DMS153 treated with DMSO at 0.1 percent for 48 hours (cell line): ENCODE results near the gene AGPAT4.

Source experiments
- DNase-seq: peaks from one replicate; lab custom pipeline; 2025; ENCODE audit not compliant: unreplicated experiment; lab: John Stamatoyannopoulos, UW

The AGPAT4 gene

DNA sequence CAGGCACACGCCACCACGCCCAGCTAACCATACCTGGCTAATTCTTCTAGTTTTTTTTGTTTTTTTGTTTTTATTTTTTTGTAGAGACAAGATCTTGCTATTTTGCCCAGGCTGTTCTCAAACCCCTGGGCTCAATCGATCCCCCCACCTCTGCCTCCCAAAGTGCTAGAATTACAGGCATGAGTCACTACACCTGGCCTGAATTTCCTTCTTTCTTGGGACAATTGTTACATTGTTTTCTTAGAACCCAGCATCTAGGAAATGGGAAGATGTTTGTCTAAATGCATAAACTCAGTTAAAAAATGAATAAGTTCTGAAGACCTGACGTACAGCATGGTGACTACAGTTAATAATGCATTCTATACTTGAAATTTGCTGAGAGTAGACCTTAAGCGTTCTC, 10.8 kb upstream of the AGPAT4 start:
- DNase-seq, result no peak

DNA sequence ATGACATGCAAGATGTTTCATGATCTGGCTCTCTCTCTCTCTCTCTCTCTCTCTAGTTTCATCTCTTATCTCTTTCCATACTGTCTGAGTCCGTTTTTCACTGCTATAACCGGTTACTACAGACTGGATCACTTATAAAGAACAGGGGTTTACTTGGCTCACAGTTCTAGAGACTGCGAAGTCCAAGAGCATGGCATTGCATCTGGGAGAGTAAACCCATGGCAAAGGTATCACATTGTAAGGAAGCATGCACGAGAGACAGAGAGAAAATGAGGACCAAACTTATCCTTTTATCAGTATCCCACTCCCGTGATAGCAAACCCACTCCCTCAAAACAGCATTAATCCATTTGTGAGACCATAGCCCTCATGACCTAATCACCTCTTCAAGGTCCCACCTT, 7.2 kb upstream of the AGPAT4 start:
- no peak for DNase-seq

DNA sequence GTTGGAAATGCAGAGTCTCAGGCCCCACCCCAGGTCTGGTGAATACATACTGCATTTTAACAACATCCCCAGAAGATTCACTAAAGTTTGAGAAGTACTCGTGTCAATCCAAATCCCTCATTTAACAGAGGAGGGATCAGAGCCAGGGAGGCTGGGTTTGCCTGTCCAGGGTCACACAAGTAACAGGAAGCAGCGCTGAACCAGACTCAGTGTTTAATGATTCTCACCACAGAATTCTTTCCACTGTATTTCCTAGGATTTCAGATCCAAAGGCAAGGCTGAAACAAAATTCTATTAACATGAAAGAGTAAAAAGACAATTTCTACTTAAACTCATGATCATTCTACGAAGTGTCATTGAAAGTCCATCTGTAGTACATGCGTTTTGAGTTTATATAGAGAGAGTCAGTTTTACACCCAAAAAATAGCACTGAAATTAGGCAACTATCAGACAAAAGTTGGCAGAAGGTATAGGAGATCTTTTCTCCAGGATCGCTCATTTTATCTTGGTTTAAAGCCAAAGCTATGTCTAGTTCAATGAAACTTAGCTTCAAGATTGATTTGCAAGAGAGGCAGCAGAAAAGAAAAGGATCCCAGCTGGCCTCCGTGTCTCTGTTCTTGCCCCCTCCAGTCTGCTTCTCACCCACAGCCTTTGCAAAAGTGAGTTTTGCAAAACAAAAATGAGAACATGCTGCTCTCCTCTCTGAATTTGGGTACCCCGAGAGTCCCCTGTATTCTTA, 6.0 kb upstream of the AGPAT4 start:
- no peak for DNase-seq

DNA sequence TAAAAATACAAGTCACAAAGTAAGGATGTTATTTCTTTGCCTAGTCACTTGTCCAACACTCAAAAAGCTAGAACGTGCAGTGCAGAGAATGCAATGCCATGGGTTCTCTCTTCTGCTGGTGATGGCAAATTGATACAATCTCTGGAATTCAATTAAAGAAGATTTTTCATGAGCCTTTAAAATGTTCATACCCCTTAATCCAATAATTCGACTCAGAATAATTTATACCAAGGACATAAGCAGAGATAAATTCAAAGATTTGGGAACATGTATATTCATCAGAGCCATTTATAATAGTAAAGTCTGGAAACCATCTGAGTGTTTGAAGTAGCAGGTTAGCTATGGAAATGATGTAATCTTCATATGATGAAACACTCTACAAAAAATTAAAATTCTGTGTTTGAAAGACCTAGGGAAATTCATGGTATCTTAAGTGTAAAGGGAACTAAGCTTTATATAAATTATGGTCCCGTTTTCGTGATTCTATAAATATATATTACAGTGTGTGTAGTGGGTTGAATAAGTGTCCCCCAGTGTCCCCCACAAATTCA, 2.8 kb upstream of the AGPAT4 start:
- DNase-seq, result no peak

DNA sequence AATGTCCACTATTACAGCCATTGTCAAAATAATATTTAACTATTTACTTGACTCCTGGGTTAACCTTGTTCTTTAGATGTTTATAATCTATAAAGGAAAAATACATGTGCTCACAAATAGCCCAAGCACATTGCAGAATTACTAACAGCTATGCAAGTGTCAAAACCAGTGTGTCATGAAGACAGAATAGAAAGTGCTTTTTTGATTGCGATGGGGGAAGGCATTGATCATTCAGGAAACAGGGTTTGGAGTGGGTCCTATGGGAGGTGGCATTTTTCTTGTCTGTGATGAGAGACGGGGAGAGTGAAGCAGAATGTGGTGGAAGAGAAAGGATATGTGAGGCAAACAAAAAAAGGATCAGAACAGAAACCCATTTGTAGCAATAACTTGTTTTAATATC, 1.0 kb upstream of the AGPAT4 start:
- no peak for DNase-seq

DNA sequence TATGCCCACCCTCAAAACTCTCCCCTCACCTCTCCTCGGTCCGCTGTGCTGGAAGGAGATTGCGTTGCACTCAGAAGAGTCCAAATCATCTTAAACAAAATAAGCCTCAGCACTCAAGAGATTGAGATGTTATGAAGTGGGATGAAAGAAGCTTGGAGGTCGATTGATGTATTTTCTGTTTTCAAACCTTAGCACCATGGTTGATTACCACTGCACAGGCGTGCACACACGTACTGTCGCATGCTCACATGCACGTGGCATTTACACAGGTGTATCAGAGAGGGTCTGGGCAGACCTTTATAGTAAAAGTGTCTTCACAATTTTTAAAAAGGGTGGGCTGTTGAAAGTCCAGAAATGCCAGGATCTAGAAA, 612 bp upstream of the AGPAT4 start:
- no peak for DNase-seq

DNA sequence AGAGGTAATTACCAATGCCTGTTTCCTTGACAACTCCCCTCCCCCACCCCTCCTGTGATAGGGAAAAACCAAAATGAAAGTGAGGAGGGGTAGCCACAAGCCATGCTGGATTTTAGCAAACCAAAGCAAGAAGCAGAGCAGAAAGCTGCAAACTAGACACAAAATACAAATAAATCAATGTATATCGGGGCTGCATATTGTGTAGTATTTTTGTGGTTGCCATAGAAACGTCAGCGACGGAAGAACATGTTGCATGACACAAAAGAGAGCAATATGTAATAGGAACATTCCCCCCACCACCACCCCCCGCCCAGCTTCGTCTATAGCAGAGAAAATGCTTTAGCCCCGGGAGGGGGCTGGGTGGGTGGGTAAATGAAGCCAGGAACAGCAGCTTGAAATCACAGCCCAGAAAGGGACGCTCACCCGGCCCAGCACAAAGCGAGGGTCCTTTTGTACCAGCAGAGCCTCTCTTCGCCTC, 548 bp downstream of the AGPAT4 start:
- no peak for DNase-seq

DNA sequence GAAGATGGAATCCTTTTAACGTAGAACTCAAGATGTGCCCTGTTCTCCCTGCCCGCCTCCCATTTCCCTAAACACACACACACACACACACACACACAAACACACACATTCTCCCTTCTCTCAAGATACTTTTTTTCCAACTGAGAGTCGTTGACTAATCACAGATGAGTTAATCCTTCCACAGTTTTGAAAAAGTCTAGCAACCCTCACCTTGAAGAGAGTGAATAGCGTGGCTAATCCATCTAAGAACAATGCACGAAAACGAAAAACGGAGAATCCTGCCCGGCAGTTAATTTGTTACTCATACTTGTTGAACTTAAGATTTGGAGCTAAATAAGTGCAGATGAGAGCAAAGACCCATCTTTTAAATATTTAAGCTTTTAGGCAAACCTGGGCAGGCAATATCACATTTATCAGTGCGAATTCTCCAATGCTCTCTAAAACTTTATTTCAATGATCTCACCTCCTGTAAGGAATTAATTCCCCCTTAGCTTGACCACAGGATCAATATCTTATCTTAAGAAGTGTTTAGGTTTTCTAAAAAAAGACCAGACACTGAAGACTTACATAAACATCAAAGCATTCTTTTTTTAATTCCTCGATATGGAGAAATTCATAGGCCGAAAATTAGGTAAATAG, 1.1 kb downstream of the AGPAT4 start:
- DNase-seq, result no peak

DNA sequence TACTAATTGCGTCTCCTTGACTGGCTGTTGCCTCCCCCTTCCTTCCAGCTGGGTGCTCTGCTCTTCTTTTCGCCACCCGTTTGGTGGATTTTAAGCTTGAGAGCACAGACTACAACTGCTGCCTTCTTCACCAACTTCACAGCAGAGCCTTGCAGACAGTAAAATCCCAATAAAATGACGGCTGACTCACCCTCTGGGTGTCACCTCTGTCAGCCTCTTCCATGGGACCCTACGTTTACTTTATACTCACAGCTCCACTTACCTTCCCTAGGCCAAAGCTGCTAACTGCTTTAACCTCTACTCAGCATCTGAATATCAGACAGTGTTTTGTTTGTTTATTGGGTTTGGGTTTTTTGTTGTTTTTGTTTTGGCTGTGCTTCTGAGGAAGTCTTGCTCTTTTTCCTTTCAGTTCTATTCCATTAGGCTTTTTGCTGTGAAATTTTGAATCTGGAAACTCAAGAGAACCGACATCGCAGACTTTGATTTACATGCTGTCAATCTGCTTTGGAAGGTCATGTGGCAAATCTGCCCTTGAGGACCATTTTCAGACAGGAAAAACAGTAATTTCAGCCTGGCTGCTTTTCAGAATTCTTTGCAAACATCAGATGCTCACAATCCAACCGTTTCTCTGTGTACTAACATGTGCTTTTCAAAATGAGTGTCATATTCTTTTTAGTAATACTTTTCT, 2.4 kb downstream of the AGPAT4 start:
- DNase-seq, result no peak

DNA sequence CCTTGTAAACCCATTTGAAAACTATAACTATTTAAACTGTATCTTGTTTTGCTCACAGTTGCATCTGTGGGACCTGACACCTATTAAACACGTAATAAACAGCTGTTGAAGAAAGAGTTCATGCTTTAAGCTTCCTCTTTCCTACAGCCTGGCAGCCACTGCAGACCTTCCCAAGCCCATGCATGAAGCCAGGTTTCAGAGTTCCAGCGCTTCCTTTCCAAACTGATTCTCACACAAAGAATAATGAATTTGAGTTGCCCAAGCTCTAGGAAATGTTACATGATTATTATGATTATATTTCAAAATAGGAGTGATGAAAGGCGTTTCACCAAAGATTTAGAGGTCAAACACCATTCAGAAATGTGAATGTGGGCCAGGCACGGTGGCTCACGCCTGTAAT, 3.7 kb downstream of the AGPAT4 start:
- no peak for DNase-seq

DNA sequence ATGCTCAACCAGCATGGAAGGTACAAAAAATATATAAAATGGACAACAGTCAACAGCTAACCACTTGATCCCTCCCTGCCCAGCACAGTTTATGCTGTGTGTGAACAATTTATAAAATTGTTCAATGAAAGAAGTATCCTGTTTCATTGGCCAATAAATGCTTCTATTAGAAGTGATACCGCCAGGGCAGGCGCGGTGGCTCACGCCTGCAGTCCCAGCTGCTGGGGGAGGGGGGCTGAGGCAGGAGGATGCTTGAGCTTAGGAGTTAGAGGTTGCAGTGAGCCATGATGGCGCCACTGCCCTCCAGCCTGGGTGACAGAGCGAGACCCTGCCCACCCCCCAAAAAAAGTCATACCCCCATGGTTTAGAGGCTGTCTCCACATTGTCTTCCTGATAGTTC, 4.6 kb downstream of the AGPAT4 start:
- no peak for DNase-seq

DNA sequence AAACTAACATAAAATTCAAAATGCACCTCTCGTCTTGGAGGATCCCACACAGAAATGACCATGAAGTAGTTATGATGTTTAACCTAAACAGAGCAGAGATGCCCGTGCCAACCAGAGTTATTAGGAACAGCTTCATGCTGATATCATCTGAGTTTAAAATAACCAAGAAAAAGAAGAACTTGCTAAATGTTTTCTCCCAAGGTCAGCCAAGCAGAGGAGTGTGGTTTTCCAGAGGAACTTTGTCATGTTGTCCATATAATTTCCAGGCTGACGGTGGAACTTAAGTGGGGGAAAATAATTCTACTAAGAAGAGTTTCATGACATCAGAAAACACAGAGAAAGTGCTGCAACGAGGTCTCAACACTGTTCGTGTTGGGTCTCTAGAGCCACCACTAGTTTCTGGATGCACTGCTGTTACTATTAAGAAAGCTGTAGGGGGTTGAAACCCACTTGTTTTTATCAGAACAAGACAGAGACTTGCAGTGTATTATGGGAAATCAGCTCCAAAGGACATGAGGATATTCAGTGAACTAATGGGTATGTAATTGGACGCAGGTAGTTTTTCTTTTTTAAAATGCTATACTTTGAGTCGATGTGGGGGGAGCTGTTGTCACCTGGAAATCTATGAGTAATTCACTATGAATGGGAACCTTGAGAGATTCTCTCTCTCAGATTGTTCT, 5.2 kb downstream of the AGPAT4 start:
- DNase-seq, result no peak

DNA sequence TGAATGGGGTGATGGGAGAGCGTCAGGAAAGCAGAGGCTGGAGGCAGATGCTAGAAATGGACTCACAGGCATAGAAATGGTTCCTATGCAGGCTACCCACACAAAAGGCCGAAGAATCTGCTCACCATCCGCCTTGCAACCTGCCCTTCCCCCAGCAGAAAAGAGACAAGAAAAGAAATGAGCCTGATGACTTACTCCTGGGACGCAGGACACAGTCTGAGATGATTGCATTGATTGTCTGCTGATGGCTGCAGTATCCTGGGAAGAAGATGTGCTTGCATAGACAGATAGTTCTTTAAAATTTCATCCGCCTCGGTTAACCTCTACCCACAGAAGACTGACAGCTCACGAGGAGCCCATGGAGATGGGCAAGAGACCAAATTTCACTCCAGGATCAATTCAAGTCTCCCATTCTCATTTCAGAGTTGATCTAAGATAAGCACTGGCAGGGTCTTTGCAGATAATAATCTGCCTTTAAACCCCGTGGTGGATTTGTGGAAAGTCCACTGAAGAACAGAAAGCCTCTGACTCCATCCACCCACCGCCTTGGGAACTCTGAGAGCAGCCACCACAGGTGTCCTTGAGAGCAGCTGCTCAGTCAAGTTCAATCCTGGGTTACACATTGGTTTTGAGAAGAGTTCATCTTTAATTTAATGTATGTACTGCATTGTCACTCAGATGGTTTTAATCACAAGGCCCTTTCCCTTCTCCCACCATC, 7.2 kb downstream of the AGPAT4 start:
- no peak for DNase-seq

DNA sequence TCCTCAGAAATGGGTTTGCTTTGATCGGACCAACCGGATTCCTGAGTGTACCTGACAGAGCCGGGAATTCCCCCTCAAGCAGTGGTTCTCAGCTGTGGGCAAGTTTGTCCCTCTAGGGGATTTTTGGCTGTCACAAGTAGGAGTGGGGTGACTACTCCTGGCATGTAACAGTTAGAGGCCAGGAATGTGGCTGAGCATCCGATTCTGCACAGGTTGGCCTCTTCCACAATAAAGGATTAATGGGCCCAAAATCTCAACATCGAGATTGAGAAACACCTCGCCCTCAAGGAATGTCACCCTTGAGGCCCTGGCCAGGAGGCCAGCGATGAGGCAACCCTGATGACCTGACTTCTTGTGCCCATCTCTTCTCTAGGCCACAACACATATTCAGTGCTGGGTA, 7.9 kb downstream of the AGPAT4 start:
- no peak for DNase-seq

DNA sequence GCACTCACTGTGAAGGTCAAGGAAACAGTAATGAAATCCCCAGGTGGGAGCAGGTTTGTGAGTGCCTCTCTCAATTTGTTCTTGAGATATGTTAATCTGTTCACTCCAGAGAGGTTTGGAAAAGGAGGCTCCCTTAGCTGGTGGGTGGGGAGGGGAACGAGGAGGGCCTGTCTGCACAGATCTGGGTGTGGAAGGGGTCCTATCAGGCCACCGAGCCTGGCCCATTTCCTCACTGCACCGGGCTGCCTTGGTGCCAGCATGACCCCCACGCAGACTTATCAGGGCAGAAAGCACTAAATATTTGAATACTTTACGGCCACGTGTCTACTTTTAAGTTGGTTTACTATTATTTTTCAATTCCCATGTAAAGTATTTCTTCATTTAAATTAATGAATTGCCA, 8.3 kb downstream of the AGPAT4 start:
- no peak for DNase-seq

DNA sequence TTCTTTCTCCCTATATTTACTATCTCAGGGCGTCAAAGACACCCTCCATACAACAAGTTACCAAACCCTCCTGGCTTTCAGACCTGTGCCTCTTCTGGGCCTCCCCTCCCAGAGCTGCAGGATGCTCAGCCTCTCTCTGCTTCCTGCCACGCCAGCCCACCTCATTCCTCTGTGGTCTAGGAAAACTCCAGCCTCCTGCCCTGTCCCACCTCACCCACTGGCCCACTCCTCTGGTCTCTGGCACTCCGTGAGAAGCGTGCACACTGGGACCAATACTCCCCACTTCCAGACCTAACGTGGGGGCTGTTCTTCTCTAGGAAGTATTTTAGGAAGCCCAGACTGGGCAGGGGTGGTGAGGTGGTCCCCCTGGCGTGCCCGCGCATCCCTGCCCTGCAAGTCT, 9.7 kb downstream of the AGPAT4 start:
- no peak for DNase-seq

DNA sequence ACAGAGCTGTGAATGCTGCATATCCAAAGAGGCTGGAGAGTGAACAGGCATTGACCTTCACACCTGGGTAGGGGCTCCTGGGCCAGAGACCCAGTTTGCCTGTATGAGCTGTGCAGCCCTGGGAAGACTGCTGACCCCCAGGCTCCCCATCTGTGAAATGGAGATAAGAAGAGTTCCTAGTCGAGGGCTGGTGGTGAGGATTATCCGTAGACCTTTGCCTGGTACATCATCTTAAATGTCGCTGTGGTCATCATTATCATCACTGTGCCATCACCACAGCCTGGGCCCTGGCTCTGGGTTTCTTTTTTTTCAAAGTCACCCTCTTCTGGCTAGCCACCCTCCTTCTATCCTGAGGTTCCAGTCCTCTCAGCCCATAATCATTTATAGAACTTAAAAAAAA, 12.0 kb downstream of the AGPAT4 start:
- no peak for DNase-seq

DNA sequence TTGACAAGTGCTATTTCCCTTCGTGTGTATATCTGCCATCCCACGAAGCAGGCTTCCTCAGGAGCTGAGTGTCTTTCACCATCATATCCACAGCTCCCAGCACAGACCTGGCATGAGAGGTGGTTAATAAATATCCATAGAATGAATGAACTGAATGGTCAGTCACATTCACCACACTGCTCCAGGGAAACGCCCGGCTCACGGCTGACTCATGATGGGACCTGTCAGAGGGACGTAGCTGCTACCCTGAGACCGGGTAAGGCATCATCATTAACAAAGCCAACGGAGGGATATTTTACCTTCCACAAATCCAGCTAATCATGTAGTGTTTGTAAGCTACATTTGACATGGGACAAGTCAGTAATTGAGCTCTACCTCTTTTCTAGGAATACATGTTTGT, 12.5 kb downstream of the AGPAT4 start:
- DNase-seq, result no peak

DNA sequence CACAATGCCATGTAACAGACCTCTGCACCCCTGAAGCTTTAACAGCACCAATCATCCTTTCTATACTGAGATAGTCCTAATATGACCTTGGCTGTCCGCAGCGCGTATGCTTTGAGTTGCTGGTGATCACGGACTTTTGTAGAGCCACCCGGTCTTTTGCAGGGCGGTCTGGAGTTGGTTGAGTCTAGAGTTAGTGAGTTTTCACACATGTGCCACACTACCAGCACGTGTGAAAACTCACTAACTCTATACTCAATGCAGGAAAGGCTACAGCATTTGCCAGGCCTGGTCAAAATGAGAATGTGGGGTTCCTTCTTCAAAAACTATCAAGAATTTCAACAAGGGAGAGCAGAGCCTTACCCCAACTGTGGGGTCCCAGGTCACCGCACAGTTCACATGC, 14.6 kb downstream of the AGPAT4 start:
- no peak for DNase-seq

DNA sequence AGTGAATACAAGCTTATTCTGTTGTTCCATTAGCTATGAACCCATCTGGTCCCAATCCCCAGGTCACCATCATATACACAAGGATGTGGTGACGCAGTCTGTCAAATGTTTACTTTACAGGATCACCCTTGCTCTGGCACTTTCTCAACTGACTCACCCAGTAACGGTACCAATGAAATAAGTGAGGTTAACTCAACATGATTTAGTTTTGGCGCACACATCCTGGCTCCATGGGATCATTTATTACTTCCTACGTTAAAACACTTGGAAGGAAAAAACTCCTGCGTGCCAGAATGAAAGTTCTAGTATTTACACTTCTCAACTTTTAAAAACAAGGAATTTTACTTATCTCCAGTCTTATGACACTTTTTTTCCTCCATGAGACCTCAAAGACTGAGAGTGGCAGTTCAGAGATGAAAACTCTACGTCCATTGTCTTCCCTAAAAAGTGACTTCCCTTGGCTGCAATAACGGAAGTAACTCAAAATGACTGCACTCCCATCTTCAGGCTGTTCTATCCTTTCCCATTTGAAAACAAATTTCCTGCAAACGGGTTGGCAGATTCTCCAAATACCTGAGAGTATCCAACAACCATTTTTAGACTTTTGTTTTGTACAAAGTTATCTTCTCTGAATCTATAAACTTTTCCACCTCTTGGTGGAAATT, 15.9 kb downstream of the AGPAT4 start:
- no peak for DNase-seq
